ENCODE measurements around the gene ATP6AP2.

ATP6AP2 gene

GRCh38 chrX:40637687-40638086 is 56.9 kb downstream of the ATP6AP2 start:
- no peak overlapping the region for H2BK15ac ChIP-seq (replicated peaks; ENCODE audit: low read depth)
- H3K18ac ChIP-seq (ENCODE audit: low read length): no peak overlapping the region
- H2AK5ac ChIP-seq (ENCODE audit: low read length): no peak overlapping the region
- no peaks in the 10 kb centered on the region for H3K27me3 ChIP-seq (ENCODE audit: insufficient read depth, low read length, poor library complexity)
- no peak overlapping the region for H4K8ac ChIP-seq (ENCODE audit: low read depth, low read length)
- no peak for DNase-seq
- no peak overlapping the region for H3K23ac ChIP-seq (ENCODE audit: low read length)
- H3K4me3 ChIP-seq (ENCODE audit: low read length): no peak overlapping the region
- H3K27ac ChIP-seq (ENCODE audit: low read depth, low read length): no peak overlapping the region
- H3K56ac ChIP-seq (ENCODE audit: low read length): no peak overlapping the region
- H4K5ac ChIP-seq (ENCODE audit: low read length): no peak overlapping the region
- H3K79me1 ChIP-seq (ENCODE audit: low read length): no peaks in the 10 kb centered on the region
- H2BK120ac ChIP-seq (ENCODE audit: low read depth, low read length): no peak overlapping the region
- no peak overlapping the region for H3K4me2 ChIP-seq (ENCODE audit: low read length)
- H3K4me1 ChIP-seq (ENCODE audit: control insufficient read depth, low read depth, low read length): no peaks in the 10 kb centered on the region
- H3K79me2 ChIP-seq (ENCODE audit: control insufficient read depth, insufficient read depth, low read length): no peaks in the 10 kb centered on the region
- WGBS (ENCODE audit: extremely low coverage, insufficient coverage, low lambda C conversion rate): no CpG with 5 or more reads among the region's 3 CpGs
- no peaks in the 10 kb centered on the region for H3K36me3 ChIP-seq (ENCODE audit: control insufficient read depth, insufficient read depth, low read length)
- no peak overlapping the region for H3K4ac ChIP-seq (ENCODE audit: low read depth, low read length)
- no peak overlapping the region for H3K9ac ChIP-seq (ENCODE audit: low read length)
- no peak overlapping the region for H2BK5ac ChIP-seq (ENCODE audit: low read length)

- WGBS (ENCODE audit: extremely low coverage, insufficient coverage, low lambda C conversion rate): no CpG with 5 or more reads among the region's 5 CpGs
- Histone ChIP-seq H3K4me3 (ENCODE audit: low read length) (no peak overlapping the region), H3K79me1 (ENCODE audit: low read length) (peaks cover 2% of the 10 kb centered on the region), H3K79me2 (ENCODE audit: control insufficient read depth, insufficient read depth, low read length) (peaks cover 10% of the 10 kb centered on the region), H3K36me3 (ENCODE audit: control insufficient read depth, insufficient read depth, low read length) (no peaks in the 10 kb centered on the region), H2BK5ac (ENCODE audit: low read length) (no peak overlapping the region), H3K18ac (ENCODE audit: low read length) (no peak overlapping the region), H3K27me3 (ENCODE audit: insufficient read depth, low read length, poor library complexity) (no peaks in the 10 kb centered on the region), H3K23ac (ENCODE audit: low read length) (no peak overlapping the region), H3K9ac (ENCODE audit: low read length) (no peak overlapping the region), H3K4ac (ENCODE audit: low read depth, low read length) (no peak overlapping the region), H4K5ac (ENCODE audit: low read length) (no peak overlapping the region), H2BK120ac (ENCODE audit: low read depth, low read length) (no peak overlapping the region), H3K4me2 (ENCODE audit: low read length) (no peak overlapping the region), H4K8ac (ENCODE audit: low read depth, low read length) (no peak overlapping the region), H3K27ac (ENCODE audit: low read depth, low read length) (no peak overlapping the region), H2AK5ac (ENCODE audit: low read length) (no peak overlapping the region), H3K4me1 (ENCODE audit: control insufficient read depth, low read depth, low read length) (no peaks in the 10 kb centered on the region), H2BK15ac (replicated peaks; ENCODE audit: low read depth) (no peak overlapping the region), H3K56ac (ENCODE audit: low read length) (no peak overlapping the region)
- no peak for DNase-seq
Measured at GRCh38 chrX:40644176-40644575, 63.4 kb downstream of the ATP6AP2 start.

GRCh38 chrX:40644821-40645358 is 64.1 kb downstream of the ATP6AP2 start:
- Histone ChIP-seq H3K4me3 (ENCODE audit: low read length) (no peak overlapping the region), H3K9ac (ENCODE audit: low read length) (no peak overlapping the region), H3K18ac (ENCODE audit: low read length) (no peak overlapping the region), H2BK5ac (ENCODE audit: low read length) (no peak overlapping the region), H3K23ac (ENCODE audit: low read length) (no peak overlapping the region), H3K36me3 (ENCODE audit: control insufficient read depth, insufficient read depth, low read length) (no peaks in the 10 kb centered on the region), H4K8ac (ENCODE audit: low read depth, low read length) (no peak overlapping the region), H4K5ac (ENCODE audit: low read length) (no peak overlapping the region), H2BK15ac (replicated peaks; ENCODE audit: low read depth) (no peak overlapping the region), H3K27me3 (ENCODE audit: insufficient read depth, low read length, poor library complexity) (no peaks in the 10 kb centered on the region), H3K4me2 (ENCODE audit: low read length) (no peak overlapping the region), H2BK120ac (ENCODE audit: low read depth, low read length) (no peak overlapping the region), H2AK5ac (ENCODE audit: low read length) (no peak overlapping the region), H3K27ac (ENCODE audit: low read depth, low read length) (no peak overlapping the region), H3K79me2 (ENCODE audit: control insufficient read depth, insufficient read depth, low read length) (peaks cover 10% of the 10 kb centered on the region), H3K4me1 (ENCODE audit: control insufficient read depth, low read depth, low read length) (no peaks in the 10 kb centered on the region), H3K4ac (ENCODE audit: low read depth, low read length) (no peak overlapping the region), H3K79me1 (ENCODE audit: low read length) (peaks cover 2% of the 10 kb centered on the region), H3K56ac (ENCODE audit: low read length) (no peak overlapping the region)
- peak; percentile 6 for DNase-seq
- no CpG with 5 or more reads among the region's 4 CpGs for WGBS (ENCODE audit: extremely low coverage, insufficient coverage, low lambda C conversion rate)

- Histone ChIP-seq H3K4me1 (ENCODE audit: control insufficient read depth, low read depth, low read length) (no peaks in the 10 kb centered on the region), H3K79me1 (ENCODE audit: low read length) (peaks cover 2% of the 10 kb centered on the region), H4K8ac (ENCODE audit: low read depth, low read length) (no peak overlapping the region), H3K56ac (ENCODE audit: low read length) (peak overlapping the region; percentile 91), H3K36me3 (ENCODE audit: control insufficient read depth, insufficient read depth, low read length) (no peaks in the 10 kb centered on the region), H3K4ac (ENCODE audit: low read depth, low read length) (no peak overlapping the region), H3K27ac (ENCODE audit: low read depth, low read length) (no peak overlapping the region), H2BK5ac (ENCODE audit: low read length) (no peak overlapping the region), H3K79me2 (ENCODE audit: control insufficient read depth, insufficient read depth, low read length) (peaks cover 10% of the 10 kb centered on the region), H2AK5ac (ENCODE audit: low read length) (no peak overlapping the region), H3K9ac (ENCODE audit: low read length) (peak overlapping the region; percentile 73), H3K4me3 (ENCODE audit: low read length) (peak overlapping the region; percentile 66), H3K4me2 (ENCODE audit: low read length) (peak overlapping the region; percentile 68), H3K23ac (ENCODE audit: low read length) (no peak overlapping the region), H2BK120ac (ENCODE audit: low read depth, low read length) (no peak overlapping the region), H2BK15ac (replicated peaks; ENCODE audit: low read depth) (no peak overlapping the region), H3K18ac (ENCODE audit: low read length) (no peak overlapping the region), H3K27me3 (ENCODE audit: insufficient read depth, low read length, poor library complexity) (no peaks in the 10 kb centered on the region), H4K5ac (ENCODE audit: low read length) (no peak overlapping the region)
- peak; percentile 25 for DNase-seq
- no CpG with 5 or more reads among the region's 33 CpGs for WGBS (ENCODE audit: extremely low coverage, insufficient coverage, low lambda C conversion rate)
Measured at GRCh38 chrX:40646489-40647306, 65.9 kb downstream of the ATP6AP2 start.

GRCh38 chrX:40647307-40648197 is 66.8 kb downstream of the ATP6AP2 start, which contains the start of gene CXorf38:
Gene CXorf38 (minus strand): TSS chrX:40647561. CDS start chrX:40647520, 41 bp downstream.
- Histone ChIP-seq H3K4me2 (ENCODE audit: low read length) (peak within 1 kb of the TSS; percentile 68), H3K56ac (ENCODE audit: low read length) (peak within 1 kb of the TSS; percentile 91), H3K79me2 (ENCODE audit: control insufficient read depth, insufficient read depth, low read length) (peaks cover 10% of the 10 kb centered on the region), H3K27me3 (ENCODE audit: insufficient read depth, low read length, poor library complexity) (no peaks in the 10 kb centered on the region), H3K27ac (ENCODE audit: low read depth, low read length) (no peak within 1 kb of the TSS), H2BK15ac (replicated peaks; ENCODE audit: low read depth) (no peak within 1 kb of the TSS), H2AK5ac (ENCODE audit: low read length) (no peak within 1 kb of the TSS), H3K9ac (ENCODE audit: low read length) (peak within 1 kb of the TSS; percentile 73), H4K8ac (ENCODE audit: low read depth, low read length) (no peak within 1 kb of the TSS), H2BK120ac (ENCODE audit: low read depth, low read length) (no peak within 1 kb of the TSS), H3K18ac (ENCODE audit: low read length) (no peak within 1 kb of the TSS), H3K36me3 (ENCODE audit: control insufficient read depth, insufficient read depth, low read length) (no peaks in the 10 kb centered on the region), H2BK5ac (ENCODE audit: low read length) (no peak within 1 kb of the TSS), H3K4me1 (ENCODE audit: control insufficient read depth, low read depth, low read length) (no peaks in the 10 kb centered on the region), H3K4me3 (ENCODE audit: low read length) (peak within 1 kb of the TSS; percentile 66), H3K4ac (ENCODE audit: low read depth, low read length) (no peak within 1 kb of the TSS), H3K23ac (ENCODE audit: low read length) (no peak within 1 kb of the TSS), H3K79me1 (ENCODE audit: low read length) (peaks cover 2% of the 10 kb centered on the region), H4K5ac (ENCODE audit: low read length) (no peak within 1 kb of the TSS)
- DNase-seq: peak; percentile 93
- WGBS (ENCODE audit: extremely low coverage, insufficient coverage, low lambda C conversion rate): no CpG with 5 or more reads among the region's 66 CpGs
